Activated B cell treated with CpG ODN at 0.5 μM for 24 hours (primary cell): ENCODE measurements around the gene LPP. TPM values are rescaled to one million over a fixed set of nuclear protein-coding genes. Genes with fewer than 3 reads are reported as not detected.

Source experiments
- ATAC-seq: fragments of 200-7000 bp; cut with Tn5 transposase; one replicate; pipeline ENCODE4 v1.10.0; 2021; ENCODE audit warnings: low read depth, mild to moderate bottlenecking, moderate library complexity
- CTCF ChIA-PET: fragments of 350-600 bp; sonication (Branson Sonifier 250); formaldehyde crosslinking; loops from one replicate; lab custom pipeline; 2021; ENCODE audit warnings: antibody characterized with exemption; lab: Charles Lee
- POLR2A ChIA-PET: fragments of 350-600 bp; sonication (Branson Sonifier 250); formaldehyde crosslinking; loops from one replicate; lab custom pipeline; 2021; ENCODE audit warnings: antibody characterized with exemption; lab: Charles Lee
- DNase-seq: peaks from one replicate; pipeline ENCODE4 v3.0.0; 2022
- H3K27ac Mint-ChIP-seq: one replicate; pipeline ENCODE4 v1.8.0; 2020; ENCODE audit warnings: mixed read lengths
- H3K27me3 Mint-ChIP-seq: one replicate; pipeline ENCODE4 v1.8.0; 2021; ENCODE audit warnings: mixed read lengths
- H3K36me3 Mint-ChIP-seq: one replicate; pipeline ENCODE4 v1.8.0; 2021; ENCODE audit warnings: low read depth, mixed read lengths
- H3K4me1 Mint-ChIP-seq: one replicate; pipeline ENCODE4 v1.8.0; 2021; ENCODE audit warnings: mixed read lengths
- H3K4me3 Mint-ChIP-seq: one replicate; pipeline ENCODE4 v1.8.0; 2020; ENCODE audit warnings: mild to moderate bottlenecking, mixed read lengths
- H3K9me3 Mint-ChIP-seq: one replicate; pipeline ENCODE4 v1.8.0; 2020; ENCODE audit warnings: mixed read lengths
- CTCF ChIP-seq: fragments of 200-600 bp; IDR thresholded peaks from one replicate; pipeline ENCODE4 v1.8.0; 2022; ENCODE audit warnings: antibody characterized with exemption, mild to moderate bottlenecking
- intact Hi-C: fragments of 100-400 bp; cut with micrococcal nuclease; formaldehyde crosslinking; loops from one replicate; pipeline ENCODE4 v1.15.1; 2024
- total RNA-seq: library from RNA; stranded (reverse); gene quantifications from 2 replicates; pipeline ENCODE4 v1.2.3, GENCODE V29; 2022

Gene LPP
- total RNA-seq, 1 donor from 2014 or later: 60.1 TPM

DNA sequence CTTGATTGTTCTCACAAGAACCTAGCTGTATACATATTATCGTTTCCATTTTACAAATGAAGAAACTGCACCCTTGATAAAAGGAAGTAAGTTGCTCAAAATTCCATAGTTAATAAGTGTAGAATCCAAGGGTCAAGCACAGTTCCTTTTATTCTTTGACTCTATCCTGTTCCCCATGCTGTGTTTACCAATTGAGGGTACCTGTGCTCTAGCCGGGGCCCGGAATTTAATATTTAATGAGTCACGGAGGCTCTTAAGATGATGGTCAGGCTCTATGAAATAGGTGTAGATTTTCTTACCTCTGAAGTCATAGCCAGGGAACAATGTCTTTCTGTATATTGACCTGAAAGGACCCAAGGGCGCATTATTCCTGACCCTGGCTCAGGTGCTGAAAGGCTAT lies 65.2 kb downstream of the LPP start:
- Mint-ChIP-seq H3K27me3 (no peaks in the 10 kb centered on the region), H3K4me3 (no peak overlapping the region), H3K27ac (no peak overlapping the region), H3K36me3 (peaks cover 4% of the 10 kb centered on the region), H3K9me3 (no peaks in the 10 kb centered on the region), H3K4me1 (peaks cover 23% of the 10 kb centered on the region)
- DNase-seq (no peak), ATAC-seq (no peak)
- ChIA-PET POLR2A (no interaction called here), CTCF (interaction anchor here (0.6 kb wide), 1 partner anchor 30 kb away, joined by 3 read pairs; no protein-coding TSS in a partner anchor)
- TF ChIP-seq CTCF: no peak
- intact Hi-C loops: loop anchor here (10.0 kb wide), 1 partner anchor 736 kb away; no protein-coding TSS in a partner anchor

GRCh38 chr3:188220097-188220788 lies 66.3 kb downstream of the LPP start:
- Mint-ChIP-seq H3K4me1 (peaks cover 17% of the 10 kb centered on the region), H3K36me3 (peaks cover 11% of the 10 kb centered on the region), H3K27me3 (no peaks in the 10 kb centered on the region), H3K27ac (no peak overlapping the region), H3K4me3 (no peak overlapping the region), H3K9me3 (no peaks in the 10 kb centered on the region)
- ATAC-seq: no peak
- intact Hi-C loops: no loop called here
- POLR2A ChIA-PET: no interaction called here
- CTCF ChIA-PET: no interaction called here
- no peak for DNase-seq
- no peak for TF ChIP-seq CTCF

- ChIA-PET POLR2A (interaction anchor here (0.8 kb wide), 1 partner anchor 23 kb away, joined by 3 read pairs; no protein-coding TSS in a partner anchor), CTCF (no interaction called here)
- peaks cover 15% of the 10 kb centered on the region for H3K36me3 Mint-ChIP-seq
- ATAC-seq (no peak), DNase-seq (no peak)
- H3K27me3 Mint-ChIP-seq: no peaks in the 10 kb centered on the region
- H3K9me3 Mint-ChIP-seq: no peaks in the 10 kb centered on the region
- no peak overlapping the region for H3K4me3 Mint-ChIP-seq
- H3K4me1 Mint-ChIP-seq: peaks cover 10% of the 10 kb centered on the region
- intact Hi-C loops: no loop called here
- TF ChIP-seq CTCF: no peak
- H3K27ac Mint-ChIP-seq: no peak overlapping the region
Observed at GRCh38 chr3:188220988-188221818, 67.2 kb downstream of the LPP start.

GRCh38 chr3:188223936-188224335 lies 70.0 kb downstream of the LPP start:
- Mint-ChIP-seq H3K36me3 (peaks cover 26% of the 10 kb centered on the region), H3K27ac (no peak overlapping the region), H3K9me3 (no peaks in the 10 kb centered on the region), H3K27me3 (no peaks in the 10 kb centered on the region), H3K4me3 (no peak overlapping the region), H3K4me1 (peaks cover 3% of the 10 kb centered on the region)
- ATAC-seq (no peak), DNase-seq (no peak)
- intact Hi-C loops: no loop called here
- ChIA-PET CTCF (no interaction called here), POLR2A (interaction anchor here (1.7 kb wide), 1 partner anchor 10 kb away, joined by 5 read pairs; no protein-coding TSS in a partner anchor)
- no peak for TF ChIP-seq CTCF

DNA sequence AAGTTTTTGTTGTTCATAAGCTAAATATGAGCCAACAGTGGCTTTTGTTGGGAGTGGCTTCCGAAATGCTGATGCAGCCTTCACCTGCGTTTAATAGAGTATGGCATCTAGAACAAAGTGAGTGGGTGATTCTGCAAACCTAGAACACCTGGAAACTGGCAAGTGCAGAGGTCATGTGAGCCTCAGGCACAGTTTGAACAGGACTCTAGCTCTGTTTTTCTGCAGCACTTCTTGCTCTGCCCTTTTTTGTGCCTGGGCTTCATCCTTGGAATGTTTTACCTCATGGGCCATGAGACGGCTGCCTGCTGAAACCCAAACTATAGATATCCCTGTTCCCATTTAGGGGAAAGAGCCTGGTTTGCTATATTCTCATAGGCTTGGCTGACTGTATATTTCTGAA lies 73.5 kb downstream of the LPP start:
- H3K27me3 Mint-ChIP-seq: no peaks in the 10 kb centered on the region
- H3K4me3 Mint-ChIP-seq: no peak overlapping the region
- no peak for TF ChIP-seq CTCF
- peaks cover 8% of the 10 kb centered on the region for H3K4me1 Mint-ChIP-seq
- H3K36me3 Mint-ChIP-seq: peaks cover 34% of the 10 kb centered on the region
- ATAC-seq (no peak), DNase-seq (no peak)
- POLR2A ChIA-PET: interaction anchor here (1.1 kb wide), 1 partner anchor 13 kb away, joined by 3 read pairs; no protein-coding TSS in a partner anchor
- H3K9me3 Mint-ChIP-seq: no peaks in the 10 kb centered on the region
- no peak overlapping the region for H3K27ac Mint-ChIP-seq
- CTCF ChIA-PET: no interaction called here
- intact Hi-C loops: no loop called here
